ENCODE data around the gene PARD3B.

Gene PARD3B

DNA sequence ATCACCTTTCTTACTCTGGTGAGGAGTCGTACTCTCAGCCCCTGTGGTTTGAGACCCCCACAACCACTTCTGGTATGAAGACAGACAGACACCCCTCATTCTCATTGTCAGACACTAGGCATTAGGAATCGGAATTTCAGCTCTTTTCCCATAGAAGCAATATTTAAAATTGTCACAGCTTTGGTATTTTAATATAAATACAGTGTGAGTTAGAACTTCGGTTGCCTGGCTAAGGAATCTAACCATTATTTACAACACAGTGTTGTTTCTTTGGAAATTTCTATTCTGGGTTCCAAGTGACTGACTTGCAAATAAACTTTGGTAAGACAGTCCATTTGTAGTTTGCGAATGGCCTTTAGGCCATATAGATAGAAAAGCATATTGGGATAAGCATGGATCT, 318.1 kb downstream of the PARD3B start:
- no peak for DNase-seq (ENCODE audit: low read depth)
- no peak overlapping the region for H3K4me3 ChIP-seq (ENCODE audit: low read depth, low read length)
- TF ChIP-seq CTCF (IDR thresholded peaks at IDR 0.05; ENCODE audit: control insufficient read depth, extremely low read depth, insufficient read depth), result no peak

DNA sequence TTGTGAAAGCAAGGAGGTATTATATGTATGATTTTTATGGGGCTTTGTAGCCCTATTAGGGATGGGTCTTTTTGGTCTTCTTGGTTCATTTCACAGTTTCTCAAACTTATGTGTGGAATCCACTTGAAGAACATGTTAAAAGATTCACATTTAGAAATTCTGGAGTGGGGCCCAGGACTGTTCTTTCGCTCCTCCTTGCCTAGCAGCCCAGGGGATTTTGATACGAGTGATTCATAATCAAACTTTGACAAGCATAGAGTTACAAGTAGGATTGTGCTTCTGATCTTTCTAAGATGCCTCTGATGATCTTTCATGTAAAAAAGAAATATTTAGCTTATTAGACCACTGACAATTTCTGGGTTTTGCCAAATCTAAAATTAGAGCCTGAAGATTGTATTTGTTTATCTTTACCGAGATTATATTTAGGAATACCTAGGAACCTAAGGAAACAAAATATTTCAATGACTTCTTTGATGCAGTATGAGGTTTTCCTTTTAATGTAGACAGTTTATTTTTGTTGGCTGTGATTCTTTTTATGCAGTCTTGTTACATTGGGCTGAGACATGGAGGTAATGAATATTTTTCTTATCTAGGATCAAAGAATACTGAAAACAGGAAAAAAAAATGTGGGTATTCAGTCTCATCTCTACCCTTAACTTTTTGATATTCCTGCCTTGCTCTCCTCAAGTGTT, 324.0 kb downstream of the PARD3B start:
- DNase-seq (ENCODE audit: low read depth), result no peak
- no peak overlapping the region for H3K4me3 ChIP-seq (ENCODE audit: low read depth, low read length)
- no peak for TF ChIP-seq CTCF (IDR thresholded peaks at IDR 0.05; ENCODE audit: control insufficient read depth, extremely low read depth, insufficient read depth)

GRCh38 chr2:204870053-204870452, 324.8 kb downstream of the PARD3B start:
- no peak for DNase-seq (ENCODE audit: low read depth)
- no peak for TF ChIP-seq CTCF (IDR thresholded peaks at IDR 0.05; ENCODE audit: control insufficient read depth, extremely low read depth, insufficient read depth)

DNA sequence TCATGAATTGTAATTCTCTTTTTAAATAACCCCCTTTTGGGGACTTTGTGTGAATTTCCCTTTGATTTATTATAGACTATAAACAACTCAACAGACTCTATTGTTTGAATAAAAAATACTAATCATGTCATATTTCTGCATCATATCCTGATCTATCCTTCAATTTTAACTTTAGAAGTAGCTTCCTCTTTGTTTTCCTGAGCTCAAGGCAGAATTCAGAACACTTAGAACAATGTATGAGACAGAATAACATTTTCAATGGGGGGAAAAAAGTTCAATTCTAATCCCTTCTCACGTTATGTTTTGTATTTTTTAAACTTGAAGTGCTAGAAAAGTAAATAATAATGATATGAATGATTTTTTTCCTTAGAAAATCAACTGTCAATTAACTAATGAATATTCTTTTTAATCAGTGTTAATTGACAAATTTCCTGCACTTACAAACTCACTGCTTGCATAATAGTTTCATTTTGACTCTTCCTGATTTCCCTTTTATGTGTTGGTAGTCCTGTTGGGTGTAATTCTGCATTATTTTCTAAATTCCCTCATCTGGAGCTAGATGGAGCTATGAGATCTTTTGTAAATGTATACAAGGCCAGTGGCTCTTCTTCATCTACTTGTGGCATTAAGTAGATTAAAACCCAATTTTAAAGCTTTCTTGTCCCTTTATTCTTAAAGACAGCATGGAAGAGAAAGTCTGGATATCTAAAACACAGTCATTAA, 326.1 kb downstream of the PARD3B start:
- no peak overlapping the region for H3K4me3 ChIP-seq (ENCODE audit: low read depth, low read length)
- DNase-seq (ENCODE audit: low read depth), result no peak
- peak; percentile 63 for TF ChIP-seq CTCF (IDR thresholded peaks at IDR 0.05; ENCODE audit: control insufficient read depth, extremely low read depth, insufficient read depth)

More at GRCh38 chr2:204870053-204870452, 324.8 kb downstream of the PARD3B start:
- no peak overlapping the region for H3K4me3 ChIP-seq (ENCODE audit: low read depth, low read length)

- DNase-seq (ENCODE audit: low read depth), result no peak
- TF ChIP-seq CTCF (IDR thresholded peaks at IDR 0.05; ENCODE audit: control insufficient read depth, extremely low read depth, insufficient read depth), result no peak
- H3K4me3 ChIP-seq (ENCODE audit: low read depth, low read length), result no peak overlapping the region
Measured at GRCh38 chr2:204876311-204876710, 331.0 kb downstream of the PARD3B start.

DNA sequence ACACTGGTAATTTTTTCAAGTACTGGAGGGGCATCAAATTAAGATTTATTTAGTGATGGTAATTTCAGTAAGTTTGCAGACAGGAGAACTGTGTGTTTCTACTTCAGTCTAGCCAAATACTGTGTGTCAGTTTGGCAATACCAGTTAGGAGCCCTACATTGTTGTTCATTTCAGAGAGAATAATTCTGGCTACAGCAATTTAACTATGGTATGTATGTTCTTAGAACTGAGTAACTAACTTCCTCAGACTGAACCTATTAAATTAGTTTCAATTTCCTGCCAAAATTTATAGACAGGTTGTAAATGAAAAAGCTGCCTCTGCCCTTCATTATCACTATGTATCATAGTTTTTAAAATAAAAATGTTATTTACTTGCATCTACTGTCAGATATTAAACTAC, 332.4 kb downstream of the PARD3B start:
- TF ChIP-seq CTCF (IDR thresholded peaks at IDR 0.05; ENCODE audit: control insufficient read depth, extremely low read depth, insufficient read depth), result no peak
- no peak overlapping the region for H3K4me3 ChIP-seq (ENCODE audit: low read depth, low read length)
- DNase-seq (ENCODE audit: low read depth), result no peak
